Mesothelial cell of epicardium (in vitro differentiated cells): ENCODE data around the gene RFPL2. TPM values are rescaled to one million over a fixed set of nuclear protein-coding genes. Genes with fewer than 3 reads are reported as not detected.

Experiments used
- DNase-seq, 2 experiments: peaks; one replicate each; pipeline ENCODE4 v3.0.0; 2021; ENCODE audit warnings: low spot score in 2 of 2; ENCODE audit not compliant: unreplicated experiment in 2 of 2
- H3K27ac Mint-ChIP-seq: 2 replicates; pipeline ENCODE4 v1.8.0; 2021; ENCODE audit warnings: mixed read lengths
- H3K27me3 Mint-ChIP-seq: 2 replicates; pipeline ENCODE4 v1.8.0; 2021; ENCODE audit warnings: low read depth, mixed read lengths
- H3K36me3 Mint-ChIP-seq: 2 replicates; pipeline ENCODE4 v1.8.0; 2021; ENCODE audit warnings: mixed read lengths
- H3K4me1 Mint-ChIP-seq: 2 replicates; pipeline ENCODE4 v1.8.0; 2021; ENCODE audit warnings: mixed read lengths
- H3K4me3 Mint-ChIP-seq: 2 replicates; pipeline ENCODE4 v1.8.0; 2021; ENCODE audit warnings: mild to moderate bottlenecking, moderate library complexity, mixed read lengths
- H3K9me3 Mint-ChIP-seq: 2 replicates; pipeline ENCODE4 v1.8.0; 2021; ENCODE audit warnings: mixed read lengths
- total RNA-seq: library from RNA; stranded (reverse); gene quantifications from 3 replicates; pipeline ENCODE4 v1.2.1, GENCODE V29; 2021
- TF ChIP-seq, protein P1 (sequence below): fragments of 200-600 bp; sonication (generic); IDR thresholded peaks from one replicate; pipeline ENCODE4 v1.5.0; 2021; ENCODE audit warnings: antibody characterized with exemption; ENCODE audit not compliant: unreplicated experiment

Gene RFPL2
- total RNA-seq, 1 donor from 2014 or later, result 0.40 TPM

DNA sequence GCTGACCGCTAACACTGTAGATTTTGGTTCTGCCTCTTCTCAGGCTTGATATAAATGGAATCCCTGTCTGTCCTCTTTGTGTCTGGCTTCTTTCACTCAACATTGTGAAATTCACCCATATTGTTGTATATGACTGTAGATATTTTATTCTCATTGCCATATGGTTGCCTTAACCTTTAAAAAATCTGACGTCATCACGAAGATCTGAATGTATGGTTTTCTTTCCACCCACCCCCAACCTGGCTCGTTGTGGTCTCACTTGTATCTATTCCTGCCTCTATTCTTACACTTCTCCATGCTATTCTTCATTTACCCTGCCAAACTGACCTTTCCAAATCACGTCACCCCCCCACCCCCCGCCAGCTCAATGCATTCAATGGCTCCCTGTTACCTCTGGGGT is 23.8 kb downstream of the RFPL2 start:
- no peak for DNase-seq
- H3K27me3 Mint-ChIP-seq, result peaks cover 50% of the 10 kb centered on the region
- no peaks in the 10 kb centered on the region for H3K4me1 Mint-ChIP-seq
- H3K27ac Mint-ChIP-seq, result no peak overlapping the region
- H3K9me3 Mint-ChIP-seq, result no peaks in the 10 kb centered on the region
- no peaks in the 10 kb centered on the region for H3K36me3 Mint-ChIP-seq
- TF ChIP-seq, protein P1, sequence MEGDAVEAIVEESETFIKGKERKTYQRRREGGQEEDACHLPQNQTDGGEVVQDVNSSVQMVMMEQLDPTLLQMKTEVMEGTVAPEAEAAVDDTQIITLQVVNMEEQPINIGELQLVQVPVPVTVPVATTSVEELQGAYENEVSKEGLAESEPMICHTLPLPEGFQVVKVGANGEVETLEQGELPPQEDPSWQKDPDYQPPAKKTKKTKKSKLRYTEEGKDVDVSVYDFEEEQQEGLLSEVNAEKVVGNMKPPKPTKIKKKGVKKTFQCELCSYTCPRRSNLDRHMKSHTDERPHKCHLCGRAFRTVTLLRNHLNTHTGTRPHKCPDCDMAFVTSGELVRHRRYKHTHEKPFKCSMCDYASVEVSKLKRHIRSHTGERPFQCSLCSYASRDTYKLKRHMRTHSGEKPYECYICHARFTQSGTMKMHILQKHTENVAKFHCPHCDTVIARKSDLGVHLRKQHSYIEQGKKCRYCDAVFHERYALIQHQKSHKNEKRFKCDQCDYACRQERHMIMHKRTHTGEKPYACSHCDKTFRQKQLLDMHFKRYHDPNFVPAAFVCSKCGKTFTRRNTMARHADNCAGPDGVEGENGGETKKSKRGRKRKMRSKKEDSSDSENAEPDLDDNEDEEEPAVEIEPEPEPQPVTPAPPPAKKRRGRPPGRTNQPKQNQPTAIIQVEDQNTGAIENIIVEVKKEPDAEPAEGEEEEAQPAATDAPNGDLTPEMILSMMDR, result no peak
- H3K4me3 Mint-ChIP-seq, result no peak overlapping the region

DNA sequence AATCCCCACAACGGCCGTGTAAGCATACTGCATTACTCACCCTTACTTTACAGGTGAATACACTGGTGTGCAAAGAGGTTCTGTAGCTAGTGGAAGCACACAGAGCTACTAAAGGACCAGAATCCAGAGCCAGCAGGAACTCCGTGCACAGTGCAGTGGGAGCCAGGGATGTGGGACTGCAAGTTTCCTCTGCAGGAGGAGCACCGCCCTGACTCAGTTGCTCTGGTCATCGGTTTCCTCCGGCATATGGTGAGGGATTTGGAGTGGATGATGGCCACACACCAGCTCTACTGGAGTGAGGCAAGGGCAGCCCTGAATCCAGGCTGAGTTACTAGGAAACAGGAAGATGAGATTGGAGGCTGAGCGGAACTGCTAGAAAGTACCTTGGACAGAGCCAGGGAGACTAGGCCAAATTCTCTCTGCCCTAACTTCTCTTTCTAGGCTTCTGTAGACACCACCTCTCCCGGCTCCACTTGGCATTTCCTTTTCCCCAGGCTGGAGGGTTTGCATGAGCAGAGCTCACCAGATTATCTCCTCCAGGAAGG is 27.6 kb downstream of the RFPL2 start:
- TF ChIP-seq, protein P1, result no peak
- H3K4me3 Mint-ChIP-seq, result no peak overlapping the region
- H3K9me3 Mint-ChIP-seq, result no peaks in the 10 kb centered on the region
- no peak overlapping the region for H3K27ac Mint-ChIP-seq
- DNase-seq, result no peak
- peaks cover 68% of the 10 kb centered on the region for H3K27me3 Mint-ChIP-seq
- H3K36me3 Mint-ChIP-seq, result no peaks in the 10 kb centered on the region
- no peaks in the 10 kb centered on the region for H3K4me1 Mint-ChIP-seq

DNA sequence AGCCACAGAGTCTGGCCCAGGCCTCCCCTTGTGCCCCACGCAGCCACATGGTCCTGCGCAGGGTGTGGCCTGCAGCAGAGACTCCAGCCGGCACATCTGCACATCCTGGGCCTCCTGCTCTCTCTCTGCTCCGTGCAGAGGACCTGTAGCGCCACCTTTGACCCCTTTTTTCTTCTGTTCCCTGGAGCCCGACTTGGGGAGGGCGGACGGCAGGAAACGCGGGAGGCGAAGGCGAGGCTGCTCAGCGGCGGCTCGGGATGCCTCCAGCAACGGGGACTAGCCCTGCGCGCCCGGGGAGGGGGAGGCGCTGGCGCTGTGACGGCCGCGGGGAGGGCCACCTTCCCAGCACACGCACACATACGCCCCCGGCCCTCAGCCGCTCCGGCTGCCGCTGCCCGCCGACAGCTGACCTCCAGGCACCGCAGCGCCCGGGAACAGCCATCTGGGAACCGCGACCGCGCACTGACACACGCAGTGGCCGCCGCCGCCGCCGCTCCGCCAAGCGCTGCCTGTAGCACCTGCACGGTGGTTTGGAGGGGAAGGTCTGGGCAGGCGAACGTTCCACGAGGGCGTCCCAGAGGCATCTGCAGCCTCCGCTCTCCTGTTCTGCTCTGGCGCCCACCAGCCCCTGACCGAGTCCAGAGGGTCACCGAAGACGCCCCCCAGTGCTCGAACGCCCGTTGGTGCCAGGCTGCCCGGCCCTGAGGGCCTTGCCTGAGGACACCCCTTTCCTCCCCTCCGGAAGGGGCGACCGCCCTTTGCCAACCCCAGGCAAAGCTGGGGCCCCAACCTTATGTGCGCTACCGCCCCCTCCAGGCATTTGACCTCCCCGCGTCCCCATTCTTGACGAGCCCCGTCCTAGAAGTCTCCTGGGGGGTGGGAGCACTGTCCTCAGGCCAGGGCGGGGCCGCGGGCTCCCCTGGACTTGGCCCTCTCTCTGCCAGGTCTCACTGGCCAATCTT is 28.9 kb downstream of the RFPL2 start:
- no peaks in the 10 kb centered on the region for H3K4me1 Mint-ChIP-seq
- H3K4me3 Mint-ChIP-seq, result no peak overlapping the region
- TF ChIP-seq, protein P1, result no peak
- no peaks in the 10 kb centered on the region for H3K36me3 Mint-ChIP-seq
- DNase-seq, result no peak
- peaks cover 76% of the 10 kb centered on the region for H3K27me3 Mint-ChIP-seq
- no peak overlapping the region for H3K27ac Mint-ChIP-seq
- no peaks in the 10 kb centered on the region for H3K9me3 Mint-ChIP-seq

DNA sequence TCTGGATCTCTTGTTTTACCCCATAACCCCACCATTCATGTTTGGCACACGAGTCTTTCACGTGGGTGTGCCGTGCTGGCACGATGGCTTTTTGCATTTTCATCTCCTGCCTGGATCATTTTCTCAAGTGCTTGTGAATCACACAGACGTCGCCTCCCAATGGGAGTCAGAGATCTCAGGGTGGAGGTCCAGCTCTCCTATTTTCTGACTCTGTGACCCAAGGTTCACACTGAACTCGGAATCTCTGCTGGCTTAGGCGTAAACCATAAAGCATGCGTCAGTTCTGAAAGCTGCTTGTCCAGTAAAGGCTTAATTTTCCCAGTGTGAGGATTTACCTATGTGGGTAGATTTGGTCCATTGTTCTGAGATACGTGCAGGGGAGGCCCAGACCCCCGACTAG is 29.8 kb downstream of the RFPL2 start:
- H3K4me3 Mint-ChIP-seq, result no peak overlapping the region
- TF ChIP-seq, protein P1, result no peak
- H3K27me3 Mint-ChIP-seq, result peaks cover 80% of the 10 kb centered on the region

DNA sequence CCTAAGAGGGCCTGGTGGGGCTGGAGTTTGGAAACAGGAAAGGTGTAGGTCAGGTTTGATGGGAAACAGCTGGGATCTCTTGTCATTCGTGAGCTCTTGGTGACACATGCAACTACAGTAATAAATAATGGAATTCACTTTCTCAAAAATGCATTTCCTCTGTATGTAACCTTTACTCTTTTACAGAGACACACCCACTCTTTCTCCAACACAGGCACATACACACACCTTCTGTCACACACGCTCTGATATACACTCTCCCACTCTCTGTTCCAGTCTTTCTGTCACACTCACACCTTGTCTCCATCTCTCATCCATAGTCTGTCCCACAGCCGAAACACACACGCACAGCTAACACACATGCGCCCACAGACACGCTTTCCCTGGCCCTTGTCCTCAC is 39.2 kb downstream of the RFPL2 start:
- Mint-ChIP-seq H3K36me3 (no peaks in the 10 kb centered on the region), H3K4me3 (no peak overlapping the region), H3K27ac (no peak overlapping the region), H3K4me1 (no peaks in the 10 kb centered on the region), H3K27me3 (peaks cover 41% of the 10 kb centered on the region), H3K9me3 (no peaks in the 10 kb centered on the region)
- no peak for DNase-seq
- TF ChIP-seq, protein P1, result no peak

More for the DNA sequence above, 29.8 kb downstream of the RFPL2 start:
- Mint-ChIP-seq H3K36me3 (no peaks in the 10 kb centered on the region), H3K27ac (no peak overlapping the region), H3K9me3 (no peaks in the 10 kb centered on the region), H3K4me1 (no peaks in the 10 kb centered on the region)
- no peak for DNase-seq
